Astrocyte (in vitro differentiated cells and primary cell): ENCODE measurements around the gene ITSN1.

Experiments
- EZH2 ChIP-seq: IDR thresholded peaks from 2 replicates; pipeline ENCODE4 v1.6.1; 2012; ENCODE audit warnings: mild to moderate bottlenecking, low read length, inconsistent platforms; ENCODE audit not compliant: insufficient read depth
- TF ChIP-seq, protein P1 (sequence below): IDR thresholded peaks from 2 replicates; pipeline ENCODE4 v1.5.1; 2011; ENCODE audit warnings: low read depth, mild to moderate bottlenecking, inconsistent platforms, low read length, moderate library complexity; ENCODE audit not compliant: insufficient read depth

GRCh38 chr21:33948951-33949444, 306.7 kb downstream of the ITSN1 start:
- no peak for TF ChIP-seq EZH2
- TF ChIP-seq, protein P1, sequence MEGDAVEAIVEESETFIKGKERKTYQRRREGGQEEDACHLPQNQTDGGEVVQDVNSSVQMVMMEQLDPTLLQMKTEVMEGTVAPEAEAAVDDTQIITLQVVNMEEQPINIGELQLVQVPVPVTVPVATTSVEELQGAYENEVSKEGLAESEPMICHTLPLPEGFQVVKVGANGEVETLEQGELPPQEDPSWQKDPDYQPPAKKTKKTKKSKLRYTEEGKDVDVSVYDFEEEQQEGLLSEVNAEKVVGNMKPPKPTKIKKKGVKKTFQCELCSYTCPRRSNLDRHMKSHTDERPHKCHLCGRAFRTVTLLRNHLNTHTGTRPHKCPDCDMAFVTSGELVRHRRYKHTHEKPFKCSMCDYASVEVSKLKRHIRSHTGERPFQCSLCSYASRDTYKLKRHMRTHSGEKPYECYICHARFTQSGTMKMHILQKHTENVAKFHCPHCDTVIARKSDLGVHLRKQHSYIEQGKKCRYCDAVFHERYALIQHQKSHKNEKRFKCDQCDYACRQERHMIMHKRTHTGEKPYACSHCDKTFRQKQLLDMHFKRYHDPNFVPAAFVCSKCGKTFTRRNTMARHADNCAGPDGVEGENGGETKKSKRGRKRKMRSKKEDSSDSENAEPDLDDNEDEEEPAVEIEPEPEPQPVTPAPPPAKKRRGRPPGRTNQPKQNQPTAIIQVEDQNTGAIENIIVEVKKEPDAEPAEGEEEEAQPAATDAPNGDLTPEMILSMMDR: no peak
